Activated CD8-positive, alpha-beta T cell treated with anti-CD3 and anti-CD28 coated beads for 36 hours (primary cell): ENCODE measurements around the gene KMT2C. TPM values are rescaled to one million over a fixed set of nuclear protein-coding genes. Genes with fewer than 3 reads are reported as not detected.
"Not testable (repeated sequence)": the region's sequence is repeated elsewhere in the genome, so short reads cannot be mapped to it uniquely, and the experiment has no call there.

Source experiments
- ATAC-seq: fragments of 200-7000 bp; cut with Tn5 transposase; one replicate; pipeline ENCODE4 v1.10.0; 2021; ENCODE audit warnings: mild to moderate bottlenecking, moderate library complexity
- CTCF ChIA-PET: fragments of 350-600 bp; sonication (Branson Sonifier 250); formaldehyde crosslinking; loops from one replicate; lab custom pipeline; 2021; ENCODE audit warnings: antibody characterized with exemption; lab: Charles Lee
- POLR2A ChIA-PET: fragments of 350-600 bp; sonication (Branson Sonifier 250); formaldehyde crosslinking; loops from one replicate; lab custom pipeline; 2021; ENCODE audit warnings: antibody characterized with exemption; lab: Charles Lee
- DNase-seq: peaks from one replicate; pipeline ENCODE4 v3.0.0-alpha.2; 2020
- H3K27ac Mint-ChIP-seq: one replicate; pipeline ENCODE4 v1.8.0; 2021; ENCODE audit warnings: mild to moderate bottlenecking, mixed read lengths
- H3K27me3 Mint-ChIP-seq: one replicate; pipeline ENCODE4 v1.8.0; 2021; ENCODE audit warnings: mixed read lengths
- H3K36me3 Mint-ChIP-seq: one replicate; pipeline ENCODE4 v1.8.0; 2021; ENCODE audit warnings: low read depth, mixed read lengths
- H3K4me1 Mint-ChIP-seq: one replicate; pipeline ENCODE4 v1.8.0; 2021; ENCODE audit warnings: low read depth, mixed read lengths
- H3K4me3 Mint-ChIP-seq: one replicate; pipeline ENCODE4 v1.8.0; 2021; ENCODE audit warnings: mild to moderate bottlenecking, moderate library complexity, mixed read lengths
- H3K9me3 Mint-ChIP-seq: one replicate; pipeline ENCODE4 v1.8.0; 2021; ENCODE audit warnings: mixed read lengths
- intact Hi-C: fragments of 100-400 bp; cut with micrococcal nuclease; formaldehyde crosslinking; loops from one replicate; pipeline ENCODE4 v1.10.0; 2022
- total RNA-seq, 2 experiments: library from RNA; stranded (reverse); gene quantifications; one replicate each; pipeline ENCODE4 v1.2.3, GENCODE V29; 2021
- TF ChIP-seq, protein P1 (sequence below): fragments of 200-600 bp; IDR thresholded peaks from one replicate; pipeline ENCODE4 v1.8.0; 2022; ENCODE audit warnings: antibody characterized with exemption, mild to moderate bottlenecking

The KMT2C gene
- total RNA-seq, 2 experiments from 2014 or later = 48.5 to 52.8 TPM

DNA sequence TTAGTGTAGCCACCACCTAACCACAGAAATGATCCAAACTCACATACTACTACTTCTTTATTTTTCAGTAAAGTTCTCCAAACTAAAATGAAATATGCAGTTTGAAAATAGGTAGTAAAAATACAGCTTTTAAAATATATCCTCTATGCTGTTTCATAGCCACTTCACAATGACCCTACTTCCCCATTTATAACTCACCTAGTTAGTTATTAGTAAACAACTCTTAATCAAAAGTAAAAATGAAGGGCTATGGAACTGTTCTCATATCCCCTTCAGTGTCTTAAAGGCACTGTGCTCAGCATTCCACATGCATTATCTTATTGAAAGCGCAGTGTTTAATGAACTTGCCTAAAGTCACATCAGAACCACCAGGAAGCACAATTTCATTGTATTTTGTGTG, 43.5 kb downstream of the KMT2C start:
- Mint-ChIP-seq H3K27me3 (no peaks in the 10 kb centered on the region), H3K4me3 (no peak overlapping the region), H3K4me1 (peaks cover 36% of the 10 kb centered on the region), H3K27ac (no peak overlapping the region), H3K9me3 (peaks cover 1% of the 10 kb centered on the region), H3K36me3 (no peaks in the 10 kb centered on the region)
- DNase-seq (no peak), ATAC-seq (no peak)
- ChIA-PET CTCF (interaction anchor here (1.0 kb wide), 1 partner anchor 34 kb away, joined by 4 read pairs; no protein-coding TSS in a partner anchor), POLR2A (no interaction called here)
- TF ChIP-seq, protein P1, sequence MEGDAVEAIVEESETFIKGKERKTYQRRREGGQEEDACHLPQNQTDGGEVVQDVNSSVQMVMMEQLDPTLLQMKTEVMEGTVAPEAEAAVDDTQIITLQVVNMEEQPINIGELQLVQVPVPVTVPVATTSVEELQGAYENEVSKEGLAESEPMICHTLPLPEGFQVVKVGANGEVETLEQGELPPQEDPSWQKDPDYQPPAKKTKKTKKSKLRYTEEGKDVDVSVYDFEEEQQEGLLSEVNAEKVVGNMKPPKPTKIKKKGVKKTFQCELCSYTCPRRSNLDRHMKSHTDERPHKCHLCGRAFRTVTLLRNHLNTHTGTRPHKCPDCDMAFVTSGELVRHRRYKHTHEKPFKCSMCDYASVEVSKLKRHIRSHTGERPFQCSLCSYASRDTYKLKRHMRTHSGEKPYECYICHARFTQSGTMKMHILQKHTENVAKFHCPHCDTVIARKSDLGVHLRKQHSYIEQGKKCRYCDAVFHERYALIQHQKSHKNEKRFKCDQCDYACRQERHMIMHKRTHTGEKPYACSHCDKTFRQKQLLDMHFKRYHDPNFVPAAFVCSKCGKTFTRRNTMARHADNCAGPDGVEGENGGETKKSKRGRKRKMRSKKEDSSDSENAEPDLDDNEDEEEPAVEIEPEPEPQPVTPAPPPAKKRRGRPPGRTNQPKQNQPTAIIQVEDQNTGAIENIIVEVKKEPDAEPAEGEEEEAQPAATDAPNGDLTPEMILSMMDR = no peak
- intact Hi-C loops = no loop called here

DNA sequence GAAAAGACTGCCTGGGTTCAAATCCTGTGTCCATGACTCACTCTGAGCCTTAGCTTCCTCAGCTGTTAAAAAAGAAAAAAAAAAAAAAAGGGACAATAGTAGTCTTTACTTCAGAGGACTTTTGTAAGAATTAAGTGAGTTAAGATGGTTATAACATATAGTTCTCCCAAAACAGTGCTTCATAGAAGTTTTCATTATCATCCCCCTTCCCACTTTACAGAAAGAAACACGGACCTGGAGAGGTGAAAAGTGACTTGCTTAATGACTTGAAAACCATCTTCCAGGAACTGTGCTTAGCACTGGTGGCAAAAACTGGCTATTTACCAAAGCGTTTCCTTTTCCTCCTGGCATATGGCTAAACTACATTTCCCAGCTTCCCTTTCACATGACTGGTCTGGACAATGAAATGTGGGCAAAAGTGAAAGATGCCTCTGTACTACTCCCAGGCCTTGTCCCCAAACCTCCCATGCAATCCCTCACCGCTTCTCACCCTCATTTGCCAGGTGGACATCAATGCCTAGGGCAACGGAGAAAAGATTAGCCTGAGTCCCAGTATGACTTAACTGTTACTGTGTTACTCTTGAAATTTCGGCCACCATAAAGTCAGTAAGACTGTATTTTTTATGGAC, 49.6 kb downstream of the KMT2C start:
- H3K27ac Mint-ChIP-seq, intact Hi-C loops, POLR2A ChIA-PET, H3K27me3 Mint-ChIP-seq, DNase-seq, H3K4me3 Mint-ChIP-seq, ATAC-seq, H3K36me3 Mint-ChIP-seq, CTCF ChIA-PET, H3K9me3 Mint-ChIP-seq: not testable (repeated sequence)
- H3K4me1 Mint-ChIP-seq = peaks cover 15% of the 10 kb centered on the region

DNA sequence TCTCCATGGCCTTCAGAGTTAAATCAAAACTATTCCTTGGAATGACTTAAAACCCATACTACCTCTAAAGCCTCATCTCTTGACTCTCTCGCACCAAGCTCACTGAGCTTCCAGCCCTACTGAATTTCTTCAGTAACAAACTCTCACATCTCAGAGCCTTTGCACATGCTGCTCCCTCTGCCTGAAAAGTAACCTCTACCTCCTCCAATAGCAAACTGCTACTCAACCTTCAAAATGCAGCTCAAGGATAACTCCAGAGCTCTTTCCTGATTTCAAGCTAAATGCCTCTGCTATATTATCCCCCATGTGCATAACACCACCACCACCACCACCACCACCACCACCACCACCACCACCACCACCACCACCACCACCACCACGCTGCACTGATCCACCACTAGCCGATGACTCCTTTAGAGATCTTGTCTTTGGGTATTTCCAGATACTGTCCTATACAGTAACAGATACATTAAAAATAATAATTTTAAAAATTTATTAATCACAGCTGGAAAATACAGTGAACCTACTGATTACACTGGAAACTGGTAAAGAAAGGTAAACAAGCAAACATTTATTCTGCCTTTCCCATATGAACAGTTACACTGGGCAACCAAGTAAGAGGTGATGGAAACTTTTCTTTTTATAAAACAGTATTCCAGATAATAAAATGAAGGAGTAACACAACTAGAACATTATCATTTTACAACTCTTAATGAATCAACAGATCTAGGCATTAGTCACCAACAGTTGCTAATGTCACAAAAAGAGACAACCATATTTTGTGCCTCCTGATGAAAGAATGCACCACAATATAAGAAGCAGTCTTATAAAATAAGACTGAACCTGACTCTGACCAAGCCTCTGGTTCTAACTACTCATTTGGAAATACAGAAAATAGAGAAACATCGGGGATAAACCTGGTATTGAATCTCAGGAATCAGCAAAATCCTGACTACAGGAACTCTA, 51.3 kb downstream of the KMT2C start:
- H3K4me3 Mint-ChIP-seq, H3K36me3 Mint-ChIP-seq, H3K27me3 Mint-ChIP-seq, intact Hi-C loops, H3K9me3 Mint-ChIP-seq, H3K27ac Mint-ChIP-seq, CTCF ChIA-PET, DNase-seq, POLR2A ChIA-PET: not testable (repeated sequence)
- ATAC-seq = peak; percentile 20
- H3K4me1 Mint-ChIP-seq = peaks cover 13% of the 10 kb centered on the region

DNA sequence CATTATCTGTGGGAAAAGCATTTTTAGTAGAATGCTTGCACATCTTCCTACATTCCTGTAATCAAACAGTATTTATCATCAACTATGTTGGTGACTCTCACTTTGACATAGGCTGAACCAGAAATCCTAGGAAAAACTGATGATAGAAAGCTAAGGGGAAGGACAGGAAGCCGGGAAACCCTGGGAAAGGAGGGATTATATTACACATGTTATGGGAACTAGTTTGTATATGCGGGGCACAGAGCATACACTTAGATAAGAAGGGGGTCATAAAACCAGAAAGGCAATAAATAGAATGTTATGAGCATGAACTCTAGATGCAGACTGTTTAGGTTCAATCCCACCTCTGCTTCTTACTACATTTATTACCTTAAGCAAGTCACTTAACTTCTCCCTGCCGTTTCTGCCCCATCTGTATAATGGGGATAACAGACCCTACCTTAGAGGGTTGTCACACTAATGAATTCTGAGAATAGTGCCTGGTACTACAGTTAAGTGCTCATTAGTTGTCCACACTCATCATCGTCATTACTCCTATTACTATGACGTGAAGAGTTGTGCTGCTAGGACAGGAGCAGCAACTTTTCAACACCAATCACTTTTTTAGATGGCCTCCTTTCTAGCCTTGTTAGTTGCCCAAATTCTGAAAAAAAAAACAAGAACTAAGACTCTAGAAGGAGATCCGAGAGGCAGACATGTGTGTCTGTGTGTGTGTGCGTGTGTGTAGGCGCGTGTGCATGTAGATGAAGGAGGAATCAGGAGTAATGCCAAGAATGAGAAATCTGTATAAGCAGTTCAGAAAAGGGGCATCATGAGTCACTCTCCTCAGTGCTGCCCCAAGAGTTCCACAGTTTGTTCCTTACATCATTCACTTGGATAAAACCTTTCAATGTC, 52.2 kb downstream of the KMT2C start:
- ATAC-seq = peak; percentile 34
- CTCF ChIA-PET = no interaction called here
- POLR2A ChIA-PET = no interaction called here
- intact Hi-C loops = no loop called here
- H3K4me1 Mint-ChIP-seq = peaks cover 20% of the 10 kb centered on the region
- H3K36me3 Mint-ChIP-seq = no peaks in the 10 kb centered on the region
- peak; percentile 22 for DNase-seq
- no peaks in the 10 kb centered on the region for H3K27me3 Mint-ChIP-seq
- H3K27ac Mint-ChIP-seq = no peak overlapping the region
- H3K9me3 Mint-ChIP-seq = peaks cover 2% of the 10 kb centered on the region
- H3K4me3 Mint-ChIP-seq = no peak overlapping the region
- TF ChIP-seq, protein P1 = no peak

DNA sequence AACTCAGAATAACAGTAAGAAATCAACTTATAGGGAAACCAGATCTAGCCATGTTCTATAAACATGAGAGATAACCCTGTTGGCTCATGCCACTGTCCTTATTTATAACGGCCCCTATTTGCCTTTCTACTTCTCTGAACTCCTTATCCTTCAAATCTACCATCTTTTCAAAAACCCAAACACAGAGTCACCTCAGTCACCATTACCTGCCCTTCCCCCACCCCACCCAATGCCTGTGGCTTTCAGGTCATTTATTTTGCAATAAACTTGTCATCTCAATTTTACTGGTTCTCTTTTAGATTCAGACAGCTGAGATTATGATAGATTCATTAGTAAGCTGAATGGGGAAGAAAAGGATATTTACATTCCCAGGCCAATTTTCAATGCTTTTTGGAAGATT, 53.6 kb downstream of the KMT2C start:
- Mint-ChIP-seq H3K4me1 (peaks cover 25% of the 10 kb centered on the region), H3K36me3 (peaks cover under 1% of the 10 kb centered on the region), H3K27me3 (no peaks in the 10 kb centered on the region), H3K27ac (no peak overlapping the region), H3K4me3 (no peak overlapping the region), H3K9me3 (peaks cover 4% of the 10 kb centered on the region)
- intact Hi-C loops = no loop called here
- ATAC-seq (no peak), DNase-seq (peak; percentile 33)
- ChIA-PET POLR2A (interaction anchor here (0.6 kb wide), 1 partner anchor 281 kb away, joined by 3 read pairs; no protein-coding TSS in a partner anchor), CTCF (interaction anchor here (1.0 kb wide), 1 partner anchor 16 kb away, joined by 3 read pairs; no protein-coding TSS in a partner anchor)
- TF ChIP-seq, protein P1 = no peak

DNA sequence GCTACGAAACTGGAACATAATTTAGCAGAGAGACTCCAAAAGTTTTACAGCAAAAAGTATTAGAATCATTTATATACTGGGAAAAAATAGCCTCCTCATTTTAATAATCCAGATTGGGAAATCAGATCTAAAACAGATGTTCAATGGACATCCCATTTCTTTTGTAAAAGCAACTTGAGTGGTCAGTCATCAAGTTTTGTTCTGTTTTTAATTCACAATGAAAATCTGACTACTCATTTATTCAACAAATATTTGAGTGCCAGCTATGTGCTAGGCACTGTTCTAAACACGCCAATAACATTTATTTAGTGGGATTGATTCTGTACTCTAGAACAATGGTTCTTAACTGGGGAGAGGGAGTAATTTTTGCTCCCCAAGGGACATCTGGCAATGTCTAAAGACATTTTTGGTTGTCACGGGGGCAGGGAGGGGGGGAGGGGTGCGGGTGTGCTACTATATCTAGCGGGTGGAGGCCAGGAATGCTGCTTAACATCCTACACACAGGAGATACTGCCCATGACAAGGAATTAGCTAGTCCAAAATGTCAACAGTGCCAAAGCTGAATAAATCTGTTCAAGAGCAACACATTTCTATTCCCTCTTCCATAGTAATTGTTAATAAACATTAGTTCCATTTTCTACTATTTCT, 54.7 kb downstream of the KMT2C start:
- CTCF ChIA-PET = interaction anchor here (1.2 kb wide), 1 partner anchor 16 kb away, joined by 3 read pairs; no protein-coding TSS in a partner anchor
- DNase-seq = not testable (repeated sequence)

DNA sequence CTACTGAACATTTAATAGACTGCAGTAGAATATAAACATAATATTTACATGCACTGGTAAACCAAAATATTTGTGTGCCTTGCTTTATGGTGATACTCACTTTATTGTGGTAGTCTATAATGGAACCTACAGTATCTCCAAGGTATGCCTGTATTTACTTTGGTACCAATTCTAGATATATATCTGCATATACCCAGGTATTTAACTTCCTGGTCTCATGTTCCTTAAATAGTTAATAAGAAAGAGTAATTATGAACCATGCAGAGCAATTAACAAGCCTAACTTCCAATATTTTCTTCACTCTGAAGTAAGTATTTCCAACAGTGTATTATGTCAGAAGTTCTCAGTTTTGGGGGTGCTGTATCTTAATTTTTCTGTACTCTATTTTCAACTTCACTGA, 57.3 kb downstream of the KMT2C start:
- CTCF ChIA-PET, POLR2A ChIA-PET, ATAC-seq: not testable (repeated sequence)

More for the DNA sequence above, 54.7 kb downstream of the KMT2C start:
- POLR2A ChIA-PET, H3K27ac Mint-ChIP-seq, intact Hi-C loops, H3K4me3 Mint-ChIP-seq, H3K9me3 Mint-ChIP-seq, ATAC-seq, H3K27me3 Mint-ChIP-seq, H3K36me3 Mint-ChIP-seq: not testable (repeated sequence)
- H3K4me1 Mint-ChIP-seq = peaks cover 23% of the 10 kb centered on the region

More for the DNA sequence above, 57.3 kb downstream of the KMT2C start:
- peaks cover 19% of the 10 kb centered on the region for H3K4me1 Mint-ChIP-seq
- H3K27me3 Mint-ChIP-seq, H3K4me3 Mint-ChIP-seq, intact Hi-C loops, H3K27ac Mint-ChIP-seq, DNase-seq, H3K36me3 Mint-ChIP-seq, H3K9me3 Mint-ChIP-seq: not testable (repeated sequence)
